Keratinocyte (primary cell): ENCODE results near the gene DDX20.

Source experiments
- CTCF ChIP-seq, 3 experiments: IDR thresholded peaks in 1 of 3; conservative IDR thresholded peaks in 1 of 3; optimal IDR thresholded peaks in 1 of 3; 2 replicates in 2 of 3; 3 replicates in 1 of 3; pipeline versions ENCODE3 to v1.5.1; 2011; ENCODE audit warnings: low read length in 3 of 3, mild to moderate bottlenecking in 3 of 3, moderate library complexity in 2 of 3, control low read depth in 1 of 3, inconsistent platforms in 1 of 3; ENCODE audit not compliant: insufficient read depth in 2 of 3; ENCODE audit errors: extremely low read depth in 1 of 3
- EZH2 ChIP-seq: IDR thresholded peaks from one replicate; pipeline ENCODE4 v1.6.1; 2012; ENCODE audit warnings: inconsistent platforms, mild to moderate bottlenecking, low read length, moderate library complexity

- TF ChIP-seq EZH2 = no peak
- TF ChIP-seq CTCF (optimal IDR thresholded peaks at IDR 0.05 in 1 of 3, IDR thresholded peaks at IDR 0.05 in 1 of 3, conservative IDR thresholded peaks at IDR 0.05 in 1 of 3; ENCODE audit: extremely low read depth in 1 of 3, insufficient read depth in 2 of 3, low read length in 3 of 3) = no peak
Observed at GRCh38 chr1:111736548-111737215, 19.0 kb upstream of the DDX20 start.
